Measurements from ENCODE around the gene C19orf12. TPM values are rescaled to one million over a fixed set of nuclear protein-coding genes. Genes with fewer than 3 reads are reported as not detected.

The C19orf12 gene
- total RNA-seq, 4 donors from 2014 or later: 118 to 324 (median 167) TPM

DNA sequence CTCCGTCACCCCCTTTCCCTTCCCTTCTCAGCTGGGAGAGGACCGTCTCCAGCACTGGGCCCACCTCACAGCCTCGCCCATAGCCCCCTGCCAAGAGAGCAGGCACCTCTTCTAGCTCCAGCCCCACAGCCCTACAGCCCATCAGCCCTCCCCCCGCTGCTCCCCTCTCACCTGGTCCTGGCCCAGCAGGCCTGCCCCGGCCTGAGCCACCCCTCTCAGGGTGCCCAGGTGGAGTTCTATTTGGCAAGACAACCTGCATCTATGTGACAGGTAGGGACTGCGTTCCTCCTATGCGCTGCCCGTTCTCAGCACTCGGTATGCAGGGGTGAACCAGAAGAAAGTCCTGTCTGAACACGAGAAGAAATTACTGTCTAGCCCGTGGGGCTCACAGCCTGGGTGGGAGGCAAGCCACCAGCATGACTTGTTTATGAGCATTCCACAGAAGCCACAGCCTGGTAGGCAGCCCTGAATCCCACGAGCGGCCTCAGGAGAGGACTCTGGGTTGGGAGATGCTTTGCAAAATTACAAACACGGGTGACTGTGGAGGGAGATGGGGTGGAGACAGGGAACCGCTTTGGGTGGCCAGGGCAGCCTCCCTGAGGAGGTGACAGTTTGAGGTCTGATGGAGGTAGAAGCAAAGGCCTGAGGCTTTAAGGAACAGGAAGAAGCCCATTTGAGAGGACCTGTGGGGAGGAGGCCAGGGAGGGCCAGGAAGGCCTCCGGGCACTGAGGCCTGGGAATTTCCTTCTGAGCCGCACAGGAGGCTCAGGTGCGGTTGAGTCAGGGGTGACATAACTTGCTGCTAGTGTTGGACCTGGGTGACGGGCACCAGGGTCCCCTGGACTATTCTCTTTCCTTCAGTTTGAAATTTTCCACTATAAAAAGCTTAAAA lies 51.0 kb downstream of the C19orf12 start:
- no peak for TF ChIP-seq CTCF (IDR thresholded peaks at IDR 0.05; ENCODE audit: low read depth)

- no peak for TF ChIP-seq CTCF (IDR thresholded peaks at IDR 0.05; ENCODE audit: low read depth)
These were observed 52.3 kb downstream of the C19orf12 start for GRCh38 chr19:29662604-29663404.

- no peak for TF ChIP-seq CTCF (IDR thresholded peaks at IDR 0.05; ENCODE audit: low read depth)
These were observed 52.8 kb downstream of the C19orf12 start for GRCh38 chr19:29662278-29662603.

DNA sequence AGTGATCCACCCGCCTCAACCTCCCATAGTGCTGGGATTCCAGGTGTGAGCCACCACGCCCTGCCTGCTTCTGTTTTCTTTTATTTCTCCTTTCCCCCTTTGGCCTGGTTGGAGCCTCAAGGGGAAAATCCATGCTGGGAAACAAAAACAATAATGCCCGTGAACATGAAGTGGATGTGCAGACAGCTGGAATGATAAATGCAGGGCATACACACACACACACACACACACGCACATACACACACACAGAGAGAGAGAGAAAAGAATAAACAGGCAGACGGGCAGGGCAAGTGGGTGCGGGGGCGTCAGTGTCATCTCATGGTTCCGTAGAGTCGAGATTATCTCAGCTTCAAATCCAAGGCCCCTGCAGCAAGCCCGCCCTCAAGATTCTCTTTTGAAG lies 54.2 kb downstream of the C19orf12 start:
- TF ChIP-seq CTCF (IDR thresholded peaks at IDR 0.05; ENCODE audit: low read depth): no peak

- TF ChIP-seq CTCF (IDR thresholded peaks at IDR 0.05; ENCODE audit: low read depth): no peak
These were observed 56.7 kb downstream of the C19orf12 start for GRCh38 chr19:29658221-29658991.

DNA sequence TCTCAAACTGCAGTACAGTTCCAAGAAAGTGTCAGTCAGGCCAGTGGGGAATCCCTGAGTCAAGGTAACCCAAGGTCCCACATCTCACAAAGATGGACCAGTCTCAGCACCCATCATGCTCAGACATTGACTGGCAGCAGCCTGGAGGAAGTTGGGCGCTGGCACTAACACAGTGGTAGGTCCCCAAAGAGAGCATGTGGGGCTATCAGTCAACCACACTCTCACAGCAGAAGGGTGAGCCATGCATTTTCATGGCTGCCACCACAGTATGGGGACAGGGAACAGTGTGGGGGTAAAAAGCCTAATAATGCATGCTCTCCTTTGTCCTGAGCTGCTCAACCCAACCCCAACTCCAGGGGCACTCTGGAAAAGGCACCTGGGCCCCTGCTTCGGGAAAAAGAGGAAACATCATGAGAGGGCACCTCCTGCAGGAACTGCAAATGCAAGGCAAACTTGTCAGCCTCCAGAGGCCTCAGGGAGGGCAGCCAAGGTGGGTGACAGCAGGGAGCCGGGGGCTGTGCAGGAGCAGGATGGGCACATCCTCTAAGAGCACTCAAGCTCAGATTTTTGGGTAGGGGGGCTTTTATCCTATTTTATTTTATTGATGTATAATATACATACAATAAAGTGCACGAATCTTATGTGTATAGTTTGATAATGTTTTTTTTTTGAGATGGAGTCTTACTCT lies 59.3 kb downstream of the C19orf12 start:
- no peak for TF ChIP-seq CTCF (IDR thresholded peaks at IDR 0.05; ENCODE audit: low read depth)
